T-helper 2 cell (primary cell): Measurements from ENCODE around the gene UGT1A7.
A peak's percentile ranks its signal among the peaks of the same experiment; 100 is the strongest.
"Not testable (repeated sequence)": the region's sequence is repeated elsewhere in the genome, so short reads cannot be mapped to it uniquely, and the experiment has no call there.

ENCODE experiments used
- DNase-seq, 5 experiments: peaks; one replicate each; pipeline versions ENCODE4 v3.0.0 to v3.0.0-alpha.2; 2012 to 2022

The UGT1A7 gene

GRCh38 chr2:233714121-233714520, 32.4 kb downstream of the UGT1A7 start:
- peak in 1 of 5 experiments; percentile 8 for DNase-seq

GRCh38 chr2:233718552-233718951, 36.9 kb downstream of the UGT1A7 start, which contains the start of gene UGT1A4:
Gene UGT1A4, plus strand, starts transcription at chr2:233718736. Its CDS starts 85 bp downstream, at chr2:233718821.
- no peak for DNase-seq

- no peak for DNase-seq
Observed at GRCh38 chr2:233728723-233729301, 47.1 kb downstream of the UGT1A7 start, which contains the start of gene UGT1A3. Gene UGT1A3, plus strand, starts transcription at chr2:233729042. Its CDS starts 85 bp downstream, at chr2:233729127.

GRCh38 chr2:233736868-233737653, 55.4 kb downstream of the UGT1A7 start:
- DNase-seq: not testable (repeated sequence)

- DNase-seq: no peak
Observed at GRCh38 chr2:233740870-233741269, 59.2 kb downstream of the UGT1A7 start.

- no peak for DNase-seq
Observed at GRCh38 chr2:233743464-233744259, 62.0 kb downstream of the UGT1A7 start.

GRCh38 chr2:233745073-233745755, 63.5 kb downstream of the UGT1A7 start:
- no peak for DNase-seq

GRCh38 chr2:233745838-233746237, 64.1 kb downstream of the UGT1A7 start:
- DNase-seq: not testable (repeated sequence)

- DNase-seq: no peak
Observed at GRCh38 chr2:233746475-233747282, 65.0 kb downstream of the UGT1A7 start.

- no peak for DNase-seq
Observed at GRCh38 chr2:233747283-233747544, 65.5 kb downstream of the UGT1A7 start.

GRCh38 chr2:233750689-233751088, 69.0 kb downstream of the UGT1A7 start:
- DNase-seq: not testable (repeated sequence)

- not testable (repeated sequence) for DNase-seq
Observed at GRCh38 chr2:233751212-233752009, 69.7 kb downstream of the UGT1A7 start.

GRCh38 chr2:233754872-233755611, 73.3 kb downstream of the UGT1A7 start:
- DNase-seq: no peak

- DNase-seq: no peak
Observed at GRCh38 chr2:233756429-233757081, 74.9 kb downstream of the UGT1A7 start.

GRCh38 chr2:233758141-233758540, 76.4 kb downstream of the UGT1A7 start:
- DNase-seq: no peak

GRCh38 chr2:233758849-233759248, 77.1 kb downstream of the UGT1A7 start:
- DNase-seq: no peak

- no peak for DNase-seq
Observed at GRCh38 chr2:233760043-233760442, 78.3 kb downstream of the UGT1A7 start, which contains the start of gene UGT1A1. Gene UGT1A1, plus strand, starts transcription at chr2:233760270. Its CDS starts 18 bp downstream, at chr2:233760288.

- no peak for DNase-seq
Observed at GRCh38 chr2:233761040-233761769, 79.5 kb downstream of the UGT1A7 start.

GRCh38 chr2:233764264-233764663, 82.6 kb downstream of the UGT1A7 start:
- no peak for DNase-seq
